ENCODE measurements around the gene OBP2B. TPM values are rescaled to one million over a fixed set of nuclear protein-coding genes. Genes with fewer than 3 reads are reported as not detected.

Gene OBP2B
- polyA plus RNA-seq, 1 experiment: not detected

DNA sequence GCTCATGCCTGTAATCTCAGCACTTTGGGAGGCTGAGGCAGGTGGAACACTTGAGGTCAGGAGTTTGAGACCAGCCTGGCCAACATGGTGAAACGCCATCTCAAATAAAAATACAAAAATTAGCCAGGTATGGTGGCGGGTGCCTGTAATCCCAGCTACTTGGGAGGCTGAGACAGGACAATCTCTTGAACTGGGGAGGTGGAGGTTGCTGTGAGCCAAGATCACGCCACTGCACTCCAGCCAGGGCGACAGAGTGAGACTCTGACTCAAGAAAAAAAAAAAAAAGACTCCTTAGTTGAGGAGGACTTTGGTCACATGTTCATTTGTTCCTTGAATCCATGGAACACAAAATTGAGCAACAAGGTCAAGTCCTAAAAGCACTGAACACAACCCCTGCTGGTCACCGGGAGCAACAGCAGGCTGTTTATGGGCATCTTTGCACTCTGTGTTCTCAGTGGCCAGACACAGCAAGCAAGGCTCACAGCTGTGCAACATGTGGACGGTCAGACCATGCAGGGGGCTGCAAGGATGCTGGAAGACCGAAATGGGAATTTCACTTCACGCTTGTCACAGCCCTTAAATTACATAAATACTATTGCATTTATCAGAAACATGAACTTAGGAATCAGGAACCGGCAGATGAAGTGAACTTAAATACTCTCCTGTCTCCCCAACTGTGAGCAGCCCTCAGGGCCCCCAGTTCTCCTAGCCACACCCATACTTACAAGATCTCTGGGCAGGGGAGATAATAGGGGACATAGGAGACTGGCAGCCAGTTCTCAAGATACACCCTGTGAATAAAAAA is 48.1 kb downstream of the OBP2B start:
- Histone ChIP-seq H3K4me3 (ENCODE audit: low read depth, low read length) (no peak overlapping the region), H3K36me3 (ENCODE audit: control insufficient read depth, insufficient read depth, low read length) (no peaks in the 10 kb centered on the region; the same call in 1 of the 2 replicates), H3K27me3 (ENCODE audit: control insufficient read depth, insufficient read depth, low read length) (no peaks in the 10 kb centered on the region)
- CTCF ChIA-PET: interaction anchor here (0.6 to 8.4 kb wide), 6 partner anchors 9 to 27 kb away, joined by 3 to 54 read pairs (median 6); no protein-coding TSS in a partner anchor
- TF ChIP-seq, protein P1, sequence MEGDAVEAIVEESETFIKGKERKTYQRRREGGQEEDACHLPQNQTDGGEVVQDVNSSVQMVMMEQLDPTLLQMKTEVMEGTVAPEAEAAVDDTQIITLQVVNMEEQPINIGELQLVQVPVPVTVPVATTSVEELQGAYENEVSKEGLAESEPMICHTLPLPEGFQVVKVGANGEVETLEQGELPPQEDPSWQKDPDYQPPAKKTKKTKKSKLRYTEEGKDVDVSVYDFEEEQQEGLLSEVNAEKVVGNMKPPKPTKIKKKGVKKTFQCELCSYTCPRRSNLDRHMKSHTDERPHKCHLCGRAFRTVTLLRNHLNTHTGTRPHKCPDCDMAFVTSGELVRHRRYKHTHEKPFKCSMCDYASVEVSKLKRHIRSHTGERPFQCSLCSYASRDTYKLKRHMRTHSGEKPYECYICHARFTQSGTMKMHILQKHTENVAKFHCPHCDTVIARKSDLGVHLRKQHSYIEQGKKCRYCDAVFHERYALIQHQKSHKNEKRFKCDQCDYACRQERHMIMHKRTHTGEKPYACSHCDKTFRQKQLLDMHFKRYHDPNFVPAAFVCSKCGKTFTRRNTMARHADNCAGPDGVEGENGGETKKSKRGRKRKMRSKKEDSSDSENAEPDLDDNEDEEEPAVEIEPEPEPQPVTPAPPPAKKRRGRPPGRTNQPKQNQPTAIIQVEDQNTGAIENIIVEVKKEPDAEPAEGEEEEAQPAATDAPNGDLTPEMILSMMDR (IDR thresholded peaks at IDR 0.05; ENCODE audit: insufficient read depth, low read depth, low read length): peak; percentile 83
- DNase-seq (ENCODE audit: low read depth): no peak
- POLR2A ChIA-PET: no interaction called here

DNA sequence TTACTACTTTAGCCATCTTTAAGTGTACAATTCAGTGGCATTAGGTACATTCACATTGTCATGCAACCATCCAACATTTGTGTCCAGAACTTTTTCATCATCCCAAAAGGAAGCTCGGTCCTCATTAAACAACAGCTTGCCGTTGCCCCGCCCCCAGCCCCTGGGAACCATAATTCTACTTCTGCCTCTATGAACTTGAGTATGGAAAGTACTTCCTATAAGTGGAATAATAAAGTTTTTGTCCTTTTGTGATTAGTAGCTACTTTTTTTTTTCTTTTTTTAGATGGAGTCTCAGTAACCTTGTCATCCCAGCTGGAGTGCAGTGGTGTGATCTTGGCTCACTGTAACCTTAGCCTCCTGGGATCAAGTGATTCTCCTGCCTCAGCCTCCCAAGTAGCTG is 50.4 kb downstream of the OBP2B start:
- Histone ChIP-seq H3K4me3 (ENCODE audit: low read depth, low read length) (no peak overlapping the region), H3K36me3 (ENCODE audit: control insufficient read depth, insufficient read depth, low read length) (no peaks in the 10 kb centered on the region; the same call in 1 of the 2 replicates), H3K27me3 (ENCODE audit: control insufficient read depth, insufficient read depth, low read length) (no peaks in the 10 kb centered on the region)
- DNase-seq (ENCODE audit: low read depth): no peak
- CTCF ChIA-PET: interaction anchor here (0.6 to 8.4 kb wide), 6 partner anchors 8 to 136 kb away, joined by 3 to 54 read pairs (median 4); no protein-coding TSS in a partner anchor
- TF ChIP-seq, protein P1 (IDR thresholded peaks at IDR 0.05; ENCODE audit: insufficient read depth, low read depth, low read length): no peak
- POLR2A ChIA-PET: no interaction called here

Other genes starting within 250 kb of the OBP2B start
- gene GFI1B, start 230.6 kb downstream of the OBP2B start, polyA plus RNA-seq (2011; rRNA removed): 0.16 TPM in 1 of 2 replicates, not detected in the other
- 36.0 and 47.7 TPM in 2 replicates for gene GTF3C5, start 178.3 kb downstream of the OBP2B start, polyA plus RNA-seq (2011; rRNA removed)
- 0.26 and 0.49 TPM in 2 replicates for gene CEL, start 147.3 kb downstream of the OBP2B start, polyA plus RNA-seq (2011; rRNA removed)
- gene RALGDS, start 88.0 kb downstream of the OBP2B start, polyA plus RNA-seq (2011; rRNA removed): 18.0 and 25.1 TPM in 2 replicates
- 5.0 and 10.3 TPM in 2 replicates for gene GBGT1, start 45.3 kb downstream of the OBP2B start, polyA plus RNA-seq (2011; rRNA removed)
- not detected in 2 replicates for gene ABO, start 66.0 kb upstream of the OBP2B start, polyA plus RNA-seq (2011; rRNA removed)
- 8.4 and 9.4 TPM in 2 replicates for gene SURF6, start 126.9 kb upstream of the OBP2B start, polyA plus RNA-seq (2011; rRNA removed)
- gene MED22, start 138.9 kb upstream of the OBP2B start, polyA plus RNA-seq (2011; rRNA removed): 18.4 and 28.3 TPM in 2 replicates
- 2,964 and 3,329 TPM in 2 replicates for gene RPL7A, start 139.0 kb upstream of the OBP2B start, polyA plus RNA-seq (2011; rRNA removed)
- 36.0 and 46.1 TPM in 2 replicates for gene SURF1, start 147.2 kb upstream of the OBP2B start, polyA plus RNA-seq (2011; rRNA removed)
- gene SURF2, start 147.3 kb upstream of the OBP2B start, polyA plus RNA-seq (2011; rRNA removed): 9.0 and 10.0 TPM in 2 replicates
- gene SURF4, start 166.8 kb upstream of the OBP2B start, polyA plus RNA-seq (2011; rRNA removed): 259 and 401 TPM in 2 replicates
- gene STKLD1, start 167.1 kb upstream of the OBP2B start, polyA plus RNA-seq (2011; rRNA removed): 0.70 and 1.2 TPM in 2 replicates
- 22.7 and 24.0 TPM in 2 replicates for gene REXO4, start 208.8 kb upstream of the OBP2B start, polyA plus RNA-seq (2011; rRNA removed)
- gene ADAMTS13, start 213.1 kb upstream of the OBP2B start, polyA plus RNA-seq (2011; rRNA removed): 1.3 and 2.4 TPM in 2 replicates

Measured in BJ (cell line).